Activated T-cell treated with anti-CD3 and anti-CD28 coated beads for 48 hours (primary cell): ENCODE measurements around the gene FXYD2.

Experiments used
- DNase-seq: peaks from one replicate; pipeline ENCODE4 v3.0.0-alpha.2; 2020; ENCODE audit warnings: low read depth

Gene FXYD2

GRCh38 chr11:117796456-117796871 is 28.1 kb downstream of the FXYD2 start:
- DNase-seq, result no peak

GRCh38 chr11:117795638-117796455 is 28.7 kb downstream of the FXYD2 start:
- no peak for DNase-seq

- DNase-seq, result no peak
Measured at GRCh38 chr11:117794772-117795629, 29.5 kb downstream of the FXYD2 start.

- no peak for DNase-seq
Measured at GRCh38 chr11:117794135-117794534, 30.4 kb downstream of the FXYD2 start.

GRCh38 chr11:117793583-117793982 is 31.0 kb downstream of the FXYD2 start:
- DNase-seq, result no peak

GRCh38 chr11:117792992-117793391 is 31.6 kb downstream of the FXYD2 start:
- no peak for DNase-seq

- no peak for DNase-seq
Measured at GRCh38 chr11:117792241-117792640, 32.3 kb downstream of the FXYD2 start.

GRCh38 chr11:117790279-117790678 is 34.3 kb downstream of the FXYD2 start:
- DNase-seq, result no peak

- DNase-seq, result no peak
Measured at GRCh38 chr11:117789241-117789640, 35.3 kb downstream of the FXYD2 start.

- no peak for DNase-seq
Measured at GRCh38 chr11:117786135-117786870, 38.2 kb downstream of the FXYD2 start.

- DNase-seq, result no peak
Measured at GRCh38 chr11:117782101-117782500, 42.4 kb downstream of the FXYD2 start.

GRCh38 chr11:117781627-117782026 is 42.9 kb downstream of the FXYD2 start:
- DNase-seq, result no peak

- no peak for DNase-seq
Measured at GRCh38 chr11:117780456-117780855, 44.1 kb downstream of the FXYD2 start.

GRCh38 chr11:117774553-117774952 is 50.0 kb downstream of the FXYD2 start:
- no peak for DNase-seq

GRCh38 chr11:117772360-117772759 is 52.2 kb downstream of the FXYD2 start:
- no peak for DNase-seq

GRCh38 chr11:117771841-117772240 is 52.7 kb downstream of the FXYD2 start:
- no peak for DNase-seq

GRCh38 chr11:117771197-117771596 is 53.3 kb downstream of the FXYD2 start:
- DNase-seq, result no peak

GRCh38 chr11:117770061-117770460 is 54.5 kb downstream of the FXYD2 start:
- DNase-seq, result no peak
